ES-I3 (cell line): ENCODE results near the gene CLCN7.

Source experiments
- H3K36me3 ChIP-seq: 2 replicates; pipeline ENCODE4 v1.6.1; 2013; ENCODE audit warnings: mild to moderate bottlenecking, low read length, control low read depth, moderate library complexity; ENCODE audit not compliant: insufficient read depth
- H3K4me1 ChIP-seq: 2 replicates; pipeline ENCODE4 v1.6.1; 2013; ENCODE audit warnings: mild to moderate bottlenecking, control low read depth, low read length; ENCODE audit not compliant: insufficient read depth
- H3K9ac ChIP-seq: 2 replicates; pipeline ENCODE4 v1.6.1; 2013; ENCODE audit warnings: low read depth, mild to moderate bottlenecking, low read length, moderate library complexity
- H3K9me3 ChIP-seq: 2 replicates; pipeline ENCODE4 v1.6.1; 2013; ENCODE audit warnings: mild to moderate bottlenecking, low read length, moderate library complexity; ENCODE audit not compliant: control insufficient read depth, insufficient read depth

The CLCN7 gene

DNA sequence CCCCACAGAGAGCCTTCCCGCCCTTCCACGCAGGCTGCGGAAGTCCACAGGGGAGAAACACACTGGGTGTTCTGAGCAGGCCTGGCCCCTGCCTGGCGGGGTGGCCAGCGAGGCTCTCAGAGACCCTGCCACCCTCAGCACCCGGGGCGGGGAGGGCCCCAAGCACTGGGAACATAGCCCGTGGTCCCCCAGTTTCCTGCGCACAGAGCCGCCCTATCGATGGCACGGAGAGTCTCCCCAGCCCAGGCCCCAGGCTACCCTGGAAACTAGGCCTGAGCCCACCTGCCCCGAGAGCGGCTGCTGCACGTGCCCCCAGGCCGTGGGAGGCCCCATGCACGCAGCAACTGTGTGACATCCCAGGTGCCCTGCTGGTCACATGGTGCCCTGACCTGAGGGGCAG lies 20.3 kb downstream of the CLCN7 start:
- no peaks in the 10 kb centered on the region; the same call in 1 of the 2 replicates for H3K36me3 ChIP-seq
- H3K4me1 ChIP-seq: no peaks in the 10 kb centered on the region
- H3K9ac ChIP-seq: no peak overlapping the region

DNA sequence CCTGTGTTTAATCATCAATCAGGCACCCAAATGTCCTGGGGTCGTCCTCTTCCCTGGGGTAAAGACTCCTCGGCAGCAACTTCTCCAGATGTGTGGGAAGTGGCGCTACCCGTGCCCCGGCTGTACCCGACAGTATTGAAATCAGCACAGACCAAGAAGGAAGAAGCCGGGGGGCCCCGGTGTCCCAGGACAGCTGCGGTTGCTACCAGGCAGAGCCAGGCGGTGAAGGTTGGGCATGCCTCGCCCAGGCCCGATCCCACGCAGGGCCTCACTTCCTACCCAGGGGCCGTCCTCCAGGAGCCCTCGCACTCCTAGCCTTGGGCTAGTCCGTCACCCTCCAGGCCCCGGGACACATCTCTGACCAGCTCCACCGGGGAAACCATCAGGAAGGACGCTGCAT lies 21.5 kb downstream of the CLCN7 start:
- H3K9me3 ChIP-seq: no peaks in the 10 kb centered on the region
- H3K36me3 ChIP-seq: no peaks in the 10 kb centered on the region; the same call in 1 of the 2 replicates
- H3K4me1 ChIP-seq: no peaks in the 10 kb centered on the region
- H3K9ac ChIP-seq: no peak overlapping the region

More for the DNA sequence above, 20.3 kb downstream of the CLCN7 start:
- H3K9me3 ChIP-seq: no peaks in the 10 kb centered on the region

DNA sequence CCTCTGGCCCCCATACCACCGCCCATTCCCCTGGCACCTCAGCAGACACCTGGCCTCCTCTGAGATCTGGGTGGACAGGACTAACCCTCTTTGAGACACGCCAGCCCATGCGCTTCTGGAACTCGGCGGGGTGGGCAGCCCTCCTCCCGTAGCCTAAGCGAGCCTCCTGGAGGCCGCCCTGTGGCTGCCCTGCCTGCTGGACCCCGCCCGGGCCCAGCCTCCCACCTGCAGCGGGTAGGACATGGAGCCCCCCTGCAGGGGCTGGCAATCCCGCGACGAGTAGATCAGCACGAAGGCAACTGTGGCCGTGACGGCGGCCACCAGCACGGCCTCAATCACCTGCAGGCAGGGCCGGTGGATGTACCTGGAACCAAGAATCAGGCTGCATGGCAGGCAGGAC lies 22.3 kb downstream of the CLCN7 start:
- Histone ChIP-seq H3K9me3 (no peaks in the 10 kb centered on the region), H3K4me1 (no peaks in the 10 kb centered on the region), H3K36me3 (no peaks in the 10 kb centered on the region; the same call in 1 of the 2 replicates), H3K9ac (no peak overlapping the region)

DNA sequence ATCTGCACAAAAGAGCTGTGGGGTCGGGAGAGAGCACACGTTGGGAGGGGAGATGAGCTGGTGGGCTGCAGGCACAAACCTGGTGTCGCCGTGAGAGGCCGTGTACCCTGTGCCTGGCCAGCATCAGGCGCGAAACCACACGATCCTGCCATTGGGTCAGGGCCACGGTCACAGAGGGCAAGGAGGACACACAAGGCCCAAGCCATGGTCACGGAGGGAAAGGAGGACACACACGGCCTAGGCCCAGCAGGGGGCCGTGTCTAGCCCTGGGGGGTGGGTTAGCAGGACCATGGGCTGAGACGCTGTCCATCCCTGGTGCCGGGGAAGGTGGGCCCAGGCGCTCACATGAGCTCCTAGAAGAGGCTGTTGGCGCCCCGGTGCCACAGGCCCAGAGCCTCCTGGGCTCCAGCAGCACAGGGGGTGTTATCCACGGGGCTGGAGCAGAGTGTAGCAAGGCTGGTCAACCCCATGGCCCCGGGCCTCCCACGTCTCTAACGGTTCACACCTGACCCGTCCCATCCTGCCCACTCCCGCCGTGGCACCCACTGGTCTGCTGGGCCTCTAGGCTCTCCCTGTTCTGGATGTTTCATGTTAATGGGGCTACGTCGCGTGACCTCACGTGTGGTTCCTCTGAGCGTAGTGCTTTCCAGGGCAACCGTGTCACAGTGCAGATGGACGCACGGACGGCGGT lies 23.0 kb downstream of the CLCN7 start:
- H3K9me3 ChIP-seq: no peaks in the 10 kb centered on the region
- no peaks in the 10 kb centered on the region; the same call in 1 of the 2 replicates for H3K36me3 ChIP-seq
- H3K4me1 ChIP-seq: no peaks in the 10 kb centered on the region
- H3K9ac ChIP-seq: no peak overlapping the region

DNA sequence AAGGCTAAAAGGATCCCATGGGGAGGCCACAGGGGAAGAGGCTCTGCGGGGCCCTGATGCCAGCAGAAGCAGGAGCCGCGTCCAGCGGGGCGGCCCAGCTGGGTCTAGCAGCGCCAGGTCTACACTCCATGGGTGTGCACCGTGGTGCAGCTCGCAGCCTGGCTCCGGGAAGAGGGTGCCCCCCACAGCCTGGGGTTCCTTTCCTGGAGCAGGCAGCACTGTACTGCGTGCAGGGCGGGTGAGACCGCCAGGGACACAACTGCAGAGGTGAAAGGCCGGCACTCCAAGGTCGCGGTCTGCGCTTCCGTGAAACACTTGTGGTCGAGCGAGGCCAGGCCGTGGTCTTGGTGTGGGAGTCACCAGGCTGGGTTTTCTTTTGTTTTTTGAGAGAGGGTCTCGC lies 24.0 kb downstream of the CLCN7 start:
- no peaks in the 10 kb centered on the region; the same call in 1 of the 2 replicates for H3K36me3 ChIP-seq
- no peaks in the 10 kb centered on the region for H3K4me1 ChIP-seq
- no peaks in the 10 kb centered on the region for H3K9me3 ChIP-seq
- H3K9ac ChIP-seq: no peak overlapping the region

DNA sequence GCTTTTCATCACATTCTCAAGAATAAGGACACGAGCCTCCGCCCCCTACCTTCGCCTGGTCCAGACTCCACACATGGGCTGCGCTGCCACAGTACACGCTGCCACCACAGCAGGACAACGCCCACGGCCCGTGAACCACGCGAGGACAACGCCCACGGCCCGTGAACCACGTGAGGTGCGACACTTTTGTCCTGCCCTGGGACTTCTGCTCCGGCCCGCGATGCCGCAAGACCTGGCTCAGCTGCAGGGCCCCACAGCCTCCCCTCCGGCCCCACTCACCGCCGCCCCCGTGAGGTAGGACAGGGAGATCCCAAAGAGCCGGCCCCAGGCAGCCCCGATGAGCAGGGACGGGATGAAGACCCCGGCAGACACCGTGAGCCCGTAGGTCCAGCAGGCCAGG lies 24.6 kb downstream of the CLCN7 start:
- no peaks in the 10 kb centered on the region for H3K36me3 ChIP-seq

DNA sequence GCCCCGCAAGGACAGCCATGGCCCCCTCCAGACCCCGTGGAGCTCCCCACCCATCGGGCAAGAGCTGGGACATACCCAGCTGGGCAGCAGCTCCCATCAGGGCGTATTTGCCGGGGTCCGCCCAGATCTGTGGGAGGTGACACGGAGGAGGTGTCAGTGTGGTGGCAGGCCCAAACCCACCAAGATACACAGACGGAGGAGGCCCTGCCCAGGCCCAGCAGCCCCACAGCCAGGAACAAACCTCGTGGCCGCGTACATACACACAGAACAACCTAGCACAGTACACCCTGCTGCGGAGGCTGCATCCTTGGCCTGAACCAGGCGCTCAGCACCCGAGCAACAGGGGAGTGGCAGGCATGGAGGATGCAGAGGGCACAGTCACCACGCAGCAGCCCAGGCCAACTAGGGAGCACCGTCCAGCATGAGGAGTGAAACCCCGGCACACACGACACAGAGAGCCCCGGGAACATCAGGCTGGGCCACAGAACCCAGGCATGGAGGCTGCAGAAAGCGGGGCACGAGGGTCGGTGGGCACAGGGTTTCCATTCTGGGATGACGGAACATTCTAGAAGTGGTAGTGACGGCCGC lies 25.5 kb downstream of the CLCN7 start:
- Histone ChIP-seq H3K9ac (no peak overlapping the region), H3K4me1 (no peaks in the 10 kb centered on the region), H3K9me3 (no peaks in the 10 kb centered on the region), H3K36me3 (no peaks in the 10 kb centered on the region)

More for the DNA sequence above, 24.6 kb downstream of the CLCN7 start:
- Histone ChIP-seq H3K9me3 (no peaks in the 10 kb centered on the region), H3K4me1 (no peaks in the 10 kb centered on the region), H3K9ac (no peak overlapping the region)

DNA sequence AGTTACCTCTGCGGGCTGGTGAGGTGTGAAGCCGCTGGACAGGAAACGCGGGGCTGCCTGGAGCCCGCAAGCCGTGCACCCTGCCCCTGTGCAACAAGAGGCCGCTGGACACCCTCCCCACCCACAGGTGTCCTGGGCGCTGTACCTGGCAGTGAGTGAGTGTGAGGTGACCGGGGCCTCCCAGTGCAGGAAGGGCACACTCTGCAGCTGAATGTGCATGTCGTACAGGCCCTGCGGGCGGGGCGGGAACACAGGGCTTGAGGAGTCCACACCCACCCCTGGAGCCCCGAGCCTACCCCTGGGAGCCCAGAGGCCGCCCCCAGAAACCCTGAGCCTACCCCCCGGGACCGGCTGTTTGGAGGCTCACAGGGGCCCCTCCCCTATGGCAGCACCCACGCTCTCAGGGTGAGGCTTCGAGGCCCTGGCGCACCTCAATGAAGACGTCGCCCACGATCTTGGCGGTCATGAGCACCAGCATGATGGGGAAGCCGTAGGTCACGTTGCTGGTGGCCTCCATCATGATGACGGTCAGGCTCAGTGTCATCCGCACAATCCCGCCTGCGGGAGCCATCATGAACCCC lies 26.2 kb downstream of the CLCN7 start:
- Histone ChIP-seq H3K4me1 (no peaks in the 10 kb centered on the region), H3K9me3 (no peaks in the 10 kb centered on the region), H3K9ac (no peak overlapping the region), H3K36me3 (no peaks in the 10 kb centered on the region)

DNA sequence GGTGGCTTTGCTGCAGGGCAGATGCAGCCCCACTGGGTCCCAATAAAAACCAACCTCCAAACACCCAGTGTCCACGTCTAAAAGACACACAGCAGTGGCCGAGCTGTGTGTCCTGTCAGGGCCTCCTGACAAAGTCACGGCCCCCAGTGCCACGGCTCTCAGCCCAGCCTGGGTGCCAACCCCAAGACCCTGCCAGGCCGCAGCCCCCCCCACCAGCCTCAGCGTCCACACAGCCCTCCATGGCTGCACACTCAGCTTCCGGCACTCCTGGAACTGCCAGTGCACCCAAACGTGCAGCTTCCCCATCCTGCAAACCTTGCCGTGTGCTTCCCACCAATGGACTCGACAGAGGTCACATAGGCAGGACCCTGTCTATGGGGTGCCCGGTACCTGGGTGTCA lies 26.9 kb downstream of the CLCN7 start:
- H3K9me3 ChIP-seq: no peaks in the 10 kb centered on the region
- H3K9ac ChIP-seq: no peak overlapping the region
- H3K4me1 ChIP-seq: no peaks in the 10 kb centered on the region
- no peaks in the 10 kb centered on the region for H3K36me3 ChIP-seq

DNA sequence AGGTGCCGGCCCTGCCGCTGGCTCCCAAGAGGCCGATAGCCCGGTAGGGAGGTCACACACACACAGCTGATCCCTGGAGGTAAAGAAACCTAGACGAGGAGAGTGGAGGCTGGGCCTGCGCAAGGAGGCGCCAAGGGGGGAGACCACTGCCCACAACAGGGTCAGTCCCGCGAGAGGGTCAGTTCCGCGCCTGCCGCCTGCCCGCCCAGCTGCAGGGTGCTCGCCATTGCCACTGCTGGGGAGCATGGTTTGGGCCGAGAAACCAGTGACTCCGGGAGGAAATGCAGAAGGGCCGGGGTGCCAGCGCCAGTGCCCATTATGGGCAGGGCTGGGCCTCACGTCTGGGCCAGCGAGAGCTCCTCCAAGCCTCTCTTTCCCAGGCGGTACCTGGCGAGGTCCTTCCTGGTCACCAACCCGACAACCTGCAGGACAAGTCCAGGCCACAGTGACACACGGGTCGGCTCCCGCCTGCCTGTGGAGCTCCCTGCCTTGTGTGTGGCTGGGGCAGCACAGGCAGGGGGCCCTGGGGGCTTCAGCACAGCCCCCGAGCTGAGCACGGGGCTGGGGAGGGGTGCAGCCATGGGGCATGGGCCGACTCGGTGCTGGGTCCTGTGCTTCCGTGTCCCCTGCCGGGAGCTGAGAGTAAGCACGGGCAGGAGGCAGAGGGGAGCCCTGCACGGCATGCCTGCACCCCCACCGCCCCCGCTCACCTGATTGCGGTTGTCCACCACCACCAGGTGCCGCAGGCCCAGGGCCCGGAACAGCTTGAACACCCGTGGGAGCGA lies 28.3 kb downstream of the CLCN7 start:
- no peak overlapping the region for H3K9ac ChIP-seq
- no peaks in the 10 kb centered on the region for H3K9me3 ChIP-seq
- no peaks in the 10 kb centered on the region for H3K36me3 ChIP-seq
- no peaks in the 10 kb centered on the region for H3K4me1 ChIP-seq

DNA sequence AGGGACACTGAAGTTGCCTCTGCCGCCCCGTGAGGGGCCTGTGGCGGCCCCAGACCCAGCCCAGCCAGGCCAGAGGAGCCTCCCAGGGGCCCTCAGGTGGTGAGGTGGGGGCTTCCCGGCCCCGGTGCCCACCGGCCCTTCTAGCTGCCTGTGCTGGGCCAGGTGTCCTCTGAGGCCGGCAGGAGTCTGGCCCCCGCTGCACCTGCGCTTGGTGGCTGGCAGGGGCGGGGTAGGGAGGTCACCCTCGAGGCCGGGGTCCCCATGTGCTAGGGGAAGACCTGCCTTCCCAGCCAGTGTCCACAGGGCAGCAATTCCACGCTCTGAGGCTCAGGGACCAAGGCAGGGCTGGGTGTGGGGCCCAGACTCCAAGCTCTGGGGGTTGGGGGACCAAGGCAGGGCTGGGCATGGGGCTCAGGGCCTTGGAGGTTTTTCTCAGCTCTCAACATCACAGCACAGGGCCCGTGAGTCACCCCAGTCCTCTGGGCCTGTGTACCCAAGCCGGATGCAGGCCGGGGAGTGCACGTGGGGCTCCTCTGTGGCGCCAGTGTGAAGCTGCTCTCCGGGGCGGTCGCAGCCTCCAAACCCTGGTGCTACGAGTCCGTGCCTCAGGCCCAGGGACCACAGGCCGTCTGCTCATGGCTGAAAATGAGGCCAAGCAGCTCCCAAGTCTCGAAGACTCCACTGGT lies 29.2 kb downstream of the CLCN7 start:
- Histone ChIP-seq H3K4me1 (no peaks in the 10 kb centered on the region), H3K36me3 (no peaks in the 10 kb centered on the region), H3K9ac (no peak overlapping the region), H3K9me3 (no peaks in the 10 kb centered on the region)

DNA sequence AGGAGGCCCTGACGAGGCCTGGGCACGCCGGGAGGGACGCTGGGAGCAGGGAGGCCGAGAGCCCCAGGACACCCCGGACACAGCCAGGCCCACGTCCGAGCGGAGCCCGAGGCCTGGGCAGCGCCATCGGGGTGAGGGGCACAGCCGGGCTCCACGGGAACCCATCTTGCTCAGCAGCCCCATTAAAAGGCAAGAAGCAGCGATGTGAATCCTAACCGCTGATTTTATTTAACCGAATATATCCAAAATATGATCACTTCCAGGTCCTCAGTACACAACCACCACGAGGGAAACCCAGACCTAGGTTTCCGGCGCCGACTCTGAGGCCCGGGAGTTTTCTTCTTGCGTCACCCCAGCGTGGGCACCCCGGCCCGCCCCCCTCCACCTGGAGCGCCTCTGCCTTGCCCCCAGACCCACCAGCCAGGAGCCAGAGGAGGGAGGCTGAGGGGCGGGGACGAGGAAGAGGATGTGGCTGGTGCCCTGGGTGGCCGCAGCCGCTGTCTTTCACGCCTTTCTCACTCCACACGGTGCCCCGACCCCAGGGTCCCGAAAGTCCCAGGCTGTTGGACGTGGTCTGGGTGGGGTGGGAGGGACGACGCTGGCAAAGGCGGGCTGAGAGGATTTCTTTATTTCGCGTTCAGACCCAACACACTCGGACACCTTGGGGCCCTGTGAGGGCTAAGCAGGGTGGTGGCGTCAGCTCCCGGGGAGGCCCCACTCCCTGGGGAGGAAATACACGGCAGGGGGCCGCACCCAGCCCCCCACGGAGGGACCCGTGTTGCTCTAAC lies 29.9 kb downstream of the CLCN7 start:
- no peak overlapping the region for H3K9ac ChIP-seq
- no peaks in the 10 kb centered on the region for H3K36me3 ChIP-seq
- no peaks in the 10 kb centered on the region for H3K4me1 ChIP-seq
- no peaks in the 10 kb centered on the region for H3K9me3 ChIP-seq

DNA sequence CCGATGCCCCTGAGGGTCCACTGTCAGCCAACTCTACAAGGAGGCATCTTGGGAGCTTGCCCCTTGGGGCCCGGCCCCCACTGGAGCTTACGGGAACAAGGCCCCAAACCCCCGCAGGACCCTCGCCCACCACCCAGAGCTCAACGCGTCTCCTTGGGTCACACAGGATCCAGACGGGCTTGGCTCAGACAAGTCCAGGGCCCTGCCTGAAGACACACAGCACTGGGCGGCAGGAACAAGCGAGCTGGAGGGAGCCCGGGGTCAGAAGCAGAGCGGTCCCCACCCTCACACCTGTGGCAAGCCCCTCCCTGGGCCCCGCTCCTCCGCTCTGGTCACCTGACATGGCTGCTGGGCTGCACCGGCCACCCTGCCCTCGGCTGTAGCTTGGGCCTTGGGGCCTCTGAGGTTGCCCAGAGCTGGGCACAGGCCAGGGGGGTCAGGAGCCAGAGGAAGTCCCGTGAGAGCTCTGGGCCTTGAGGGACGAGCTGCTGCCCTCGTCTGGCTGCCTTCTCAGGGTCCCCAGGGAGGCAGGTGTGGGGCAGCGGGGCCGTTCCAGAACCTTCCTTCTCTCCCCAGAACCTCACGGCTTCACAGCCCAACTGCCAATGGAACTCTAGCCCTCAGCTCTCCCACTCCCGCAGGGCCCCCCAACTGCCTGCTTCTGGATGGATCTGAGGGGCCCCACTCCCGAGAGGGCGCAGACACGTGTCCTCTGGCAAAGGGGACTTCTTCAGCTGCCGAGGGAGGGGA lies 30.7 kb downstream of the CLCN7 start, which contains the start of gene CCDC154:
Gene CCDC154, minus strand, starts transcription at position 577 of the 750 bp plus-strand sequence. Its CDS starts 234 bp downstream, at position 343.
- no peaks in the 10 kb centered on the region for H3K36me3 ChIP-seq
- H3K9ac ChIP-seq: no peak within 1 kb of the TSS
- no peaks in the 10 kb centered on the region for H3K9me3 ChIP-seq
- H3K4me1 ChIP-seq: no peaks in the 10 kb centered on the region
